IgD-negative memory B cell (primary cell): ENCODE results near the gene KCTD2. TPM values are rescaled to one million over a fixed set of nuclear protein-coding genes. Genes with fewer than 3 reads are reported as not detected.

Experiments used
- H3K27ac Mint-ChIP-seq, 3 donors: one replicate each; pipeline ENCODE4 v1.8.0; 2020 to 2022; ENCODE audit warnings: mild to moderate bottlenecking in 3 of 3, mixed read lengths in 3 of 3, moderate library complexity in 1 of 3
- H3K27me3 Mint-ChIP-seq: one replicate; pipeline ENCODE4 v1.8.0; 2021; ENCODE audit warnings: mixed read lengths
- H3K36me3 Mint-ChIP-seq: one replicate; pipeline ENCODE4 v1.8.0; 2020; ENCODE audit warnings: mild to moderate bottlenecking, mixed read lengths
- H3K4me1 Mint-ChIP-seq, 3 donors: one replicate each; pipeline ENCODE4 v1.8.0; 2020 to 2022; ENCODE audit warnings: mixed read lengths in 3 of 3, mild to moderate bottlenecking in 1 of 3
- H3K4me3 Mint-ChIP-seq, 4 donors: one replicate each; pipeline ENCODE4 v1.8.0; 2020 to 2022; ENCODE audit warnings: mild to moderate bottlenecking in 4 of 4, mixed read lengths in 4 of 4, moderate library complexity in 3 of 4
- H3K9me3 Mint-ChIP-seq, 3 donors: one replicate each; pipeline ENCODE4 v1.8.0; 2020 to 2021; ENCODE audit warnings: mixed read lengths in 3 of 3, mild to moderate bottlenecking in 1 of 3
- polyA plus RNA-seq: library from polyadenylated mRNA; unstranded; fragments of 300-500 nt; fragmentation: Illumina TruSeq; gene quantifications from one replicate; pipeline ENCODE4 v1.2.3, GENCODE V29; 2021

The KCTD2 gene
- polyA plus RNA-seq, 1 donor from 2014 or later = 5.7 TPM

GRCh38 chr17:75103601-75104554 is 56.9 kb downstream of the KCTD2 start:
- Mint-ChIP-seq H3K27ac (peak overlapping the region in 2 of 3 donors; percentile 76 to 90), H3K27me3 (peaks cover 4% of the 10 kb centered on the region), H3K36me3 (peaks cover 8% of the 10 kb centered on the region), H3K4me1 (peaks cover 7 to 16% (median 11%) of the 10 kb centered on the region in 3 donors), H3K4me3 (no peak overlapping the region), H3K9me3 (no peaks in the 10 kb centered on the region)

- no peaks in the 10 kb centered on the region for H3K9me3 Mint-ChIP-seq
- peak overlapping the region in 2 of 3 donors; percentile 59 to 91 for H3K27ac Mint-ChIP-seq
- peaks cover 7% of the 10 kb centered on the region for H3K36me3 Mint-ChIP-seq
- H3K4me3 Mint-ChIP-seq = peak overlapping the region in 3 of 4 donors; percentile 24 to 61 (median 47)
- H3K27me3 Mint-ChIP-seq = peaks cover 4% of the 10 kb centered on the region
- H3K4me1 Mint-ChIP-seq = peaks cover 6 to 21% (median 14%) of the 10 kb centered on the region in 3 donors
Observed at GRCh38 chr17:75105126-75106080, 58.4 kb downstream of the KCTD2 start.

- no peaks in the 10 kb centered on the region for H3K9me3 Mint-ChIP-seq
- peaks cover 2% of the 10 kb centered on the region for H3K36me3 Mint-ChIP-seq
- H3K27ac Mint-ChIP-seq = peak overlapping the region in 1 of 3 donors; percentile 77
- H3K4me1 Mint-ChIP-seq = peaks cover 14 to 27% (median 17%) of the 10 kb centered on the region in 3 donors
- peaks cover 4% of the 10 kb centered on the region for H3K27me3 Mint-ChIP-seq
- H3K4me3 Mint-ChIP-seq = peak overlapping the region; percentile 86 to 94 (median 92)
Observed at GRCh38 chr17:75108193-75108592, 61.2 kb downstream of the KCTD2 start.

- peak overlapping the region in 2 of 3 donors; percentile 77 to 87 for H3K27ac Mint-ChIP-seq
- peaks cover 16 to 30% (median 19%) of the 10 kb centered on the region in 3 donors for H3K4me1 Mint-ChIP-seq
- peaks cover 2% of the 10 kb centered on the region for H3K36me3 Mint-ChIP-seq
- H3K4me3 Mint-ChIP-seq = peak overlapping the region; percentile 86 to 94 (median 92)
- no peaks in the 10 kb centered on the region for H3K9me3 Mint-ChIP-seq
- peaks cover 4% of the 10 kb centered on the region for H3K27me3 Mint-ChIP-seq
Observed at GRCh38 chr17:75109046-75109406, 62.0 kb downstream of the KCTD2 start.

- H3K4me1 Mint-ChIP-seq = peaks cover 19 to 36% (median 24%) of the 10 kb centered on the region in 3 donors
Observed at GRCh38 chr17:75109407-75110233, 62.6 kb downstream of the KCTD2 start, which contains the start of gene ARMC7. TSS of gene ARMC7 (plus strand) at chr17:75109969. CDS start at chr17:75110289, 320 bp downstream.

GRCh38 chr17:75110234-75110937 is 63.4 kb downstream of the KCTD2 start:
- Mint-ChIP-seq H3K9me3 (no peaks in the 10 kb centered on the region), H3K4me1 (peaks cover 24 to 41% (median 30%) of the 10 kb centered on the region in 3 donors), H3K27ac (peak overlapping the region; percentile 78 to 89 (median 87)), H3K4me3 (peak overlapping the region; percentile 86 to 94 (median 92)), H3K27me3 (peaks cover 4% of the 10 kb centered on the region), H3K36me3 (peaks cover 5% of the 10 kb centered on the region)

More at GRCh38 chr17:75109407-75110233, 62.6 kb downstream of the KCTD2 start, which contains the start of gene ARMC7:
- H3K27ac Mint-ChIP-seq = peak within 1 kb of the TSS; percentile 87 to 89 (median 87)
- peak within 1 kb of the TSS; percentile 86 to 94 (median 92) for H3K4me3 Mint-ChIP-seq
- peaks cover 4% of the 10 kb centered on the region for H3K27me3 Mint-ChIP-seq
- no peaks in the 10 kb centered on the region for H3K9me3 Mint-ChIP-seq
- peaks cover 2% of the 10 kb centered on the region for H3K36me3 Mint-ChIP-seq

- Mint-ChIP-seq H3K4me3 (peak overlapping the region; percentile 56 to 93 (median 72)), H3K36me3 (peaks cover 2% of the 10 kb centered on the region), H3K4me1 (peaks cover 26 to 43% (median 41%) of the 10 kb centered on the region in 3 donors), H3K27ac (peak overlapping the region in 2 of 3 donors; percentile 69 to 71), H3K9me3 (no peaks in the 10 kb centered on the region), H3K27me3 (peaks cover 2% of the 10 kb centered on the region)
Observed at GRCh38 chr17:75111777-75112335, 64.8 kb downstream of the KCTD2 start.

- Mint-ChIP-seq H3K36me3 (peaks cover 5% of the 10 kb centered on the region), H3K4me1 (peaks cover 40 to 47% (median 41%) of the 10 kb centered on the region in 3 donors), H3K27me3 (no peaks in the 10 kb centered on the region), H3K9me3 (no peaks in the 10 kb centered on the region), H3K4me3 (peak overlapping the region; percentile 88 to 96 (median 94)), H3K27ac (peak overlapping the region; percentile 88 to 95 (median 93))
Observed at GRCh38 chr17:75113798-75114551, 67.0 kb downstream of the KCTD2 start.

GRCh38 chr17:75114552-75115314 is 67.7 kb downstream of the KCTD2 start:
- H3K27ac Mint-ChIP-seq = peak overlapping the region; percentile 88 to 95 (median 93)
- peak overlapping the region; percentile 88 to 96 (median 94) for H3K4me3 Mint-ChIP-seq
- peaks cover 39 to 48% (median 40%) of the 10 kb centered on the region in 3 donors for H3K4me1 Mint-ChIP-seq
- peaks cover 5% of the 10 kb centered on the region for H3K36me3 Mint-ChIP-seq
- H3K9me3 Mint-ChIP-seq = no peaks in the 10 kb centered on the region
- no peaks in the 10 kb centered on the region for H3K27me3 Mint-ChIP-seq
